Gastrocnemius medialis (tissue), 4 donors: ENCODE results near the gene CUEDC2. TPM values are rescaled to one million over a fixed set of nuclear protein-coding genes. Genes with fewer than 3 reads are reported as not detected.

Experiments
- ATAC-seq, 2 donors: fragments of 150-250 bp; one replicate each; pipeline ENCODE4 v1.9.1; 2016
- DNase-seq, 2 donors: peaks; one replicate each; pipeline ENCODE4 v3.0.0-alpha.2; 2019
- H3K27ac ChIP-seq, 4 donors: fragments of 200-600 bp; sonication (generic); 1 replicate in 1 of 4; 2 replicates in 3 of 4; pipeline ENCODE4 v1.5.1; 2016 to 2018; ENCODE audit warnings: mild to moderate bottlenecking in 2 of 4, moderate library complexity in 1 of 4
- H3K27me3 ChIP-seq, 3 donors: fragments of 200-600 bp; sonication (generic) in 2 of 3; 1 replicate in 1 of 3; 2 replicates in 2 of 3; pipeline versions ENCODE4 v1.5.1 to v1.6.0; 2016 to 2019; ENCODE audit warnings: mild to moderate bottlenecking in 1 of 3, moderate library complexity in 1 of 3
- H3K36me3 ChIP-seq, 2 donors: fragments of 200-600 bp; sonication (generic) in 1 of 2; one replicate each; pipeline ENCODE4 v1.5.1; 2017 to 2018
- H3K4me1 ChIP-seq, 2 donors: fragments of 200-600 bp; sonication (generic) in 1 of 2; one replicate each; pipeline ENCODE4 v1.5.1; 2016 to 2017; ENCODE audit warnings: mild to moderate bottlenecking in 2 of 2
- H3K4me3 ChIP-seq, 4 donors: fragments of 200-600 bp; sonication (generic) in 3 of 4; 1 replicate in 1 of 4; 2 replicates in 3 of 4; pipeline ENCODE4 v1.5.1; 2016 to 2019; ENCODE audit warnings: mild to moderate bottlenecking in 2 of 4
- H3K9me3 ChIP-seq, 3 donors: fragments of 200-600 bp; sonication (generic) in 2 of 3; 1 replicate in 1 of 3; 2 replicates in 2 of 3; pipeline ENCODE4 v1.5.1; 2016 to 2019
- CTCF ChIP-seq, 5 experiments: fragments of 450-650 bp in 3 of 5; fragments of 200-600 bp in 2 of 5; sonication (generic) in 2 of 5; IDR thresholded peaks in 4 of 5; conservative IDR thresholded peaks in 1 of 5; 1 replicate in 4 of 5; 2 replicates in 1 of 5; pipeline ENCODE4 v1.5.1; 2016 to 2019; ENCODE audit warnings: antibody characterized with exemption in 5 of 5, mild to moderate bottlenecking in 3 of 5, moderate library complexity in 3 of 5
- POLR2A ChIP-seq, 2 donors: fragments of 450-650 bp; IDR thresholded peaks; one replicate each; pipeline ENCODE4 v1.6.1; 2017; ENCODE audit warnings: antibody characterized with exemption in 2 of 2, mild to moderate bottlenecking in 2 of 2, moderate library complexity in 2 of 2
- in situ Hi-C, 4 donors: fragments of 200-750 bp; cut with MboI; loops; one replicate each; pipeline versions ENCODE4 v1.15.0 to v1.8.0; 2017; ENCODE audit warnings: low sequenced_read_pairs in 4 of 4
- intact Hi-C: fragments of 100-400 bp; cut with DNase I; formaldehyde crosslinking; loops from one replicate; pipeline ENCODE4 v1.15.1; 2023; ENCODE audit warnings: low total_unique reads
- total RNA-seq, 4 donors: library from RNA; depleted of rRNA; stranded (reverse); fragments of >200 nt; gene quantifications; one replicate each; pipeline versions ENCODE4 v1.1.0 to v1.2.3, GENCODE V29; 2016

CUEDC2 gene
- total RNA-seq, 4 donors from 2014 or later, result 51.6 to 83.1 (median 70.2) TPM

- H3K4me1 ChIP-seq, result peaks cover 21 to 22% of the 10 kb centered on the region in 2 donors
Measured at GRCh38 chr10:102394079-102394800, 38.1 kb downstream of the CUEDC2 start.

GRCh38 chr10:102393411-102394078, 38.8 kb downstream of the CUEDC2 start:
- in situ Hi-C loops, result loop anchor here (5.0 to 25.0 kb wide), 3 partner anchors 191 to 194 kb away; no protein-coding TSS in a partner anchor
- no peak for DNase-seq

More at GRCh38 chr10:102394079-102394800, 38.1 kb downstream of the CUEDC2 start:
- peak; percentile 84 to 87 for ATAC-seq
- peak overlapping the region; percentile 68 to 79 (median 75) for H3K4me3 ChIP-seq
- in situ Hi-C loops (loop anchor here (5.0 to 25.0 kb wide), 3 partner anchors 191 to 193 kb away; no protein-coding TSS in a partner anchor), intact Hi-C loops (loop anchor here (1.0 to 2.0 kb wide), 7 partner anchors 28 to 252 kb away; partner anchors contain the start of gene SUFU)
- H3K27ac ChIP-seq, result peak overlapping the region; percentile 90 to 92 (median 92)
- DNase-seq, result peak; percentile 89 to 90
- H3K27me3 ChIP-seq, result no peaks in the 10 kb centered on the region
- H3K9me3 ChIP-seq, result no peaks in the 10 kb centered on the region
- TF ChIP-seq CTCF (IDR thresholded peaks at IDR 0.05 in 4 of 5, conservative IDR thresholded peaks at IDR 0.05 in 1 of 5) (peak in 4 of 5 experiments; percentile 58 to 98 (median 97)), POLR2A (IDR thresholded peaks at IDR 0.05) (peak; percentile 88 to 91)
- H3K36me3 ChIP-seq, result peaks cover 0 to 10% of the 10 kb centered on the region in 2 donors

GRCh38 chr10:102392306-102392705, 40.1 kb downstream of the CUEDC2 start:
- in situ Hi-C loops, result loop anchor here (5.0 to 25.0 kb wide), 3 partner anchors 192 to 195 kb away; no protein-coding TSS in a partner anchor
- H3K36me3 ChIP-seq, result no peaks in the 10 kb centered on the region
- H3K4me1 ChIP-seq, result peaks cover 13 to 15% of the 10 kb centered on the region in 2 donors
- TF ChIP-seq CTCF (IDR thresholded peaks at IDR 0.05 in 4 of 5, conservative IDR thresholded peaks at IDR 0.05 in 1 of 5) (no peak), POLR2A (IDR thresholded peaks at IDR 0.05) (no peak)
- intact Hi-C loops, result no loop called here
- no peaks in the 10 kb centered on the region for H3K27me3 ChIP-seq
- H3K27ac ChIP-seq, result no peak overlapping the region
- ATAC-seq, result no peak
- H3K9me3 ChIP-seq, result no peaks in the 10 kb centered on the region
- H3K4me3 ChIP-seq, result no peak overlapping the region
- DNase-seq, result no peak

More at GRCh38 chr10:102393411-102394078, 38.8 kb downstream of the CUEDC2 start:
- Histone ChIP-seq H3K36me3 (peaks cover 0 to 7% of the 10 kb centered on the region in 2 donors), H3K4me1 (peaks cover 16% of the 10 kb centered on the region in 2 donors), H3K27me3 (no peaks in the 10 kb centered on the region), H3K27ac (peak overlapping the region; percentile 90 to 92 (median 92)), H3K9me3 (no peaks in the 10 kb centered on the region), H3K4me3 (peak overlapping the region; percentile 68 to 79 (median 75))
- intact Hi-C loops, result loop anchor here (1.0 to 2.0 kb wide), 7 partner anchors 29 to 253 kb away; partner anchors contain the start of gene SUFU
- ATAC-seq, result no peak
- peak in 2 of 5 experiments; percentile 98 to 99 for TF ChIP-seq CTCF (IDR thresholded peaks at IDR 0.05 in 4 of 5, conservative IDR thresholded peaks at IDR 0.05 in 1 of 5)
- TF ChIP-seq POLR2A (IDR thresholded peaks at IDR 0.05), result no peak

GRCh38 chr10:102389894-102390293, 42.5 kb downstream of the CUEDC2 start:
- Histone ChIP-seq H3K27ac (no peak overlapping the region), H3K36me3 (no peaks in the 10 kb centered on the region), H3K9me3 (no peaks in the 10 kb centered on the region), H3K27me3 (no peaks in the 10 kb centered on the region), H3K4me3 (no peak overlapping the region), H3K4me1 (peaks cover 7 to 11% of the 10 kb centered on the region in 2 donors)
- no peak for DNase-seq
- TF ChIP-seq CTCF (IDR thresholded peaks at IDR 0.05 in 4 of 5, conservative IDR thresholded peaks at IDR 0.05 in 1 of 5) (no peak), POLR2A (IDR thresholded peaks at IDR 0.05) (no peak)
- in situ Hi-C loops, result loop anchor here (5.0 to 25.0 kb wide), 3 partner anchors 195 to 197 kb away; no protein-coding TSS in a partner anchor
- no peak for ATAC-seq
- intact Hi-C loops, result no loop called here
